IMR-90 (cell line): ENCODE data around the gene PADI2. TPM values are rescaled to one million over a fixed set of nuclear protein-coding genes. Genes with fewer than 3 reads are reported as not detected.

Experiments
- ATAC-seq: fragments of 200-7000 bp; cut with Tn5 transposase; 2 replicates; pipeline ENCODE4 v1.9.1; 2020; ENCODE audit warnings: low read depth, mild to moderate bottlenecking, moderate library complexity
- BruUV-seq: library from RNA; stranded (reverse); fragments of 400-500 nt; replicated peaks from 2 replicates; lab custom pipeline; 2021; lab: Mats Ljungman, UMichigan
- CTCF ChIA-PET: fragments of 300-600 bp; formaldehyde crosslinking; extraction: SDS; loops from one replicate; lab custom pipeline; 2021; ENCODE audit warnings: antibody characterized with exemption; lab: Yijun Ruan, JAX
- POLR2A ChIA-PET: fragments of 300-600 bp; sonication (Branson Sonifier 250); formaldehyde crosslinking; loops from one replicate; lab custom pipeline; 2022; ENCODE audit warnings: antibody characterized with exemption; ENCODE audit not compliant: unreplicated experiment; lab: Charles Lee
- DNase-seq: peaks from one replicate; pipeline ENCODE4 v3.0.0; 2013
- H2AFZ ChIP-seq: replicated peaks from 2 replicates; pipeline ENCODE3; 2013; ENCODE audit warnings: low read length, mild to moderate bottlenecking; ENCODE audit not compliant: poor library complexity
- H2AK5ac ChIP-seq: 2 replicates; pipeline ENCODE4 v1.6.1; 2013; ENCODE audit warnings: low read depth, low read length, inconsistent platforms
- H2AK9ac ChIP-seq: replicated peaks from 2 replicates; pipeline ENCODE3; 2013; ENCODE audit warnings: mild to moderate bottlenecking, low read depth, low read length, moderate library complexity; ENCODE audit not compliant: poor library complexity
- H2BK120ac ChIP-seq: 2 replicates; pipeline ENCODE4 v1.6.1; 2013; ENCODE audit warnings: low read depth, low read length, inconsistent platforms
- H2BK15ac ChIP-seq: 3 replicates; pipeline ENCODE4 v1.6.1; 2013; ENCODE audit warnings: low read depth, low read length, inconsistent platforms
- H2BK20ac ChIP-seq: 2 replicates; pipeline ENCODE4 v1.6.1; 2013; ENCODE audit warnings: low read depth, mild to moderate bottlenecking, inconsistent platforms, low read length, moderate library complexity
- H2BK5ac ChIP-seq: 2 replicates; pipeline ENCODE4 v1.6.1; 2013; ENCODE audit warnings: mild to moderate bottlenecking, low read depth, low read length, inconsistent platforms; ENCODE audit not compliant: poor library complexity, severe bottlenecking
- H3K14ac ChIP-seq: replicated peaks from 2 replicates; pipeline ENCODE4 v1.6.1; 2013; ENCODE audit warnings: low read depth, low read length, inconsistent platforms
- H3K18ac ChIP-seq: 2 replicates; pipeline ENCODE4 v1.6.1; 2013; ENCODE audit warnings: low read depth, low read length, control low read depth
- H3K23ac ChIP-seq: 2 replicates; pipeline ENCODE4 v1.6.1; 2013; ENCODE audit warnings: low read depth, low read length, inconsistent platforms
- H3K27ac ChIP-seq: 2 replicates; pipeline ENCODE4 v1.5.1; 2013; ENCODE audit warnings: mild to moderate bottlenecking, control low read depth, low read length; ENCODE audit not compliant: insufficient read depth
- H3K27me3 ChIP-seq: 2 replicates; pipeline ENCODE4 v1.6.1; 2013; ENCODE audit warnings: low read length; ENCODE audit not compliant: control insufficient read depth, insufficient read depth
- H3K36me3 ChIP-seq: 2 replicates; pipeline ENCODE4 v1.6.1; 2013; ENCODE audit warnings: low read length, mixed read lengths; ENCODE audit not compliant: control insufficient read depth, insufficient read depth
- H3K4ac ChIP-seq: 2 replicates; pipeline ENCODE4 v1.6.1; 2013; ENCODE audit warnings: low read depth, low read length, inconsistent platforms
- H3K4me1 ChIP-seq: 2 replicates; pipeline ENCODE4 v1.6.1; 2013; ENCODE audit warnings: low read length, mixed read lengths; ENCODE audit not compliant: control insufficient read depth, insufficient read depth
- H3K4me2 ChIP-seq: 2 replicates; pipeline ENCODE4 v1.6.1; 2013; ENCODE audit warnings: low read depth, mild to moderate bottlenecking, control low read depth, low read length, moderate library complexity
- H3K4me3 ChIP-seq: 2 replicates; pipeline ENCODE4 v1.5.1; 2013; ENCODE audit warnings: low read depth, mild to moderate bottlenecking, control low read depth, low read length, moderate library complexity; ENCODE audit not compliant: insufficient read depth
- H3K56ac ChIP-seq: 2 replicates; pipeline ENCODE4 v1.6.1; 2013; ENCODE audit warnings: low read length, inconsistent platforms; ENCODE audit not compliant: insufficient read depth; ENCODE audit errors: extremely low read depth
- H3K79me1 ChIP-seq, 2 experiments: 2 replicates each; pipeline ENCODE4 v1.6.1; 2013; ENCODE audit warnings: low read length in 2 of 2, inconsistent platforms in 1 of 2, low read depth in 1 of 2
- H3K9ac ChIP-seq: 2 replicates; pipeline ENCODE4 v1.6.1; 2013; ENCODE audit warnings: low read depth, low read length, control low read depth
- H3K9me1 ChIP-seq: 2 replicates; pipeline ENCODE4 v1.6.1; 2013; ENCODE audit warnings: low read length, inconsistent platforms; ENCODE audit not compliant: insufficient read depth
- H3K9me3 ChIP-seq: 2 replicates; pipeline ENCODE4 v1.6.1; 2013; ENCODE audit warnings: low read length; ENCODE audit not compliant: control insufficient read depth, insufficient read depth
- H4K20me1 ChIP-seq: 2 replicates; pipeline ENCODE4 v1.6.1; 2013; ENCODE audit warnings: low read length, inconsistent platforms; ENCODE audit not compliant: insufficient read depth
- H4K5ac ChIP-seq: 2 replicates; pipeline ENCODE4 v1.6.1; 2013; ENCODE audit warnings: mild to moderate bottlenecking, low read depth, low read length, control low read depth
- H4K8ac ChIP-seq, 2 experiments: 2 replicates each; pipeline ENCODE4 v1.6.1; 2013; ENCODE audit warnings: low read depth in 2 of 2, low read length in 2 of 2, control low read depth in 1 of 2, inconsistent platforms in 1 of 2
- H4K91ac ChIP-seq: 2 replicates; pipeline ENCODE4 v1.6.1; 2013; ENCODE audit warnings: low read depth, low read length, inconsistent platforms; ENCODE audit not compliant: insufficient read depth
- BHLHE40 ChIP-seq: fragments of 150-350 bp; IDR thresholded peaks from 2 replicates; pipeline ENCODE4 v1.6.1; 2016; ENCODE audit warnings: mild to moderate bottlenecking, low read depth, low read length
- FOS ChIP-seq: fragments of 150-350 bp; IDR thresholded peaks from 2 replicates; pipeline ENCODE4 v1.6.1; 2016; ENCODE audit warnings: low read depth, low read length
- USF2 ChIP-seq: fragments of 150-350 bp; IDR thresholded peaks from 2 replicates; pipeline ENCODE4 v1.6.1; 2017; ENCODE audit warnings: mild to moderate bottlenecking, antibody characterized with exemption, low read length, low read depth
- WGBS, 2 experiments: methylation state at CpG; one replicate each; pipeline versions ENCODE4 v1.1.5 to v1.1.7; 2013; ENCODE audit warnings: missing lambda C conversion rate in 2 of 2; ENCODE audit not compliant: insufficient read length in 1 of 2; ENCODE audit errors: extremely low coverage in 2 of 2; 5-methylcytosine and 5-hydroxymethylcytosine counted together
- dilution Hi-C: fragments of 300-500 bp; cut with HindIII; formaldehyde crosslinking; loops from one replicate; pipeline ENCODE4 v1.14.3; 2018; ENCODE audit warnings: low sequenced_read_pairs; ENCODE audit not compliant: unreplicated experiment
- in situ Hi-C: fragments of 300-500 bp; cut with MboI; formaldehyde crosslinking; loops from 3 replicates; pipeline ENCODE4 v1.14.3; 2019; ENCODE audit warnings: low sequenced_read_pairs, inconsistent platforms, mixed read lengths
- intact Hi-C: fragments of 100-400 bp; cut with micrococcal nuclease; formaldehyde crosslinking; loops from 2 replicates; pipeline ENCODE4 v1.10.0; 2022
- polyA plus RNA-seq, 3 experiments: library from polyadenylated mRNA; depleted of rRNA; stranded (reverse); fragments of >200 nt; gene quantifications; 2 replicates each; pipeline ENCODE4 v1.2.3, GENCODE V29; 2012; ENCODE audit warnings: low replicate concordance in 1 of 3
- total RNA-seq: library from RNA; depleted of rRNA; stranded (reverse); fragments of >200 nt; gene quantifications from 2 replicates; pipeline ENCODE4 v1.2.3, GENCODE V29; 2012

PADI2 gene
- total and polyA plus RNA-seq, 2 of the 4 experiments (the other 2 are of a cell fraction) = not detected

- H4K20me1 ChIP-seq = no peaks in the 10 kb centered on the region
- no peak overlapping the region for H3K4me3 ChIP-seq
- H2BK120ac ChIP-seq = no peak overlapping the region
- H3K4me1 ChIP-seq = no peaks in the 10 kb centered on the region
- no peak overlapping the region for H2AFZ ChIP-seq
- no peak for TF ChIP-seq BHLHE40
- TF ChIP-seq USF2 = no peak
- TF ChIP-seq FOS = no peak
- ChIA-PET POLR2A (no interaction called here), CTCF (interaction anchor here (0.7 kb wide), 1 partner anchor 12 kb away, joined by 3 read pairs; no protein-coding TSS in a partner anchor)
- H3K27me3 ChIP-seq = peaks cover 43% of the 10 kb centered on the region
- H4K8ac ChIP-seq = no peak overlapping the region
- no peak overlapping the region for H3K23ac ChIP-seq
- dilution Hi-C loops = no loop called here
- no peak overlapping the region for H3K9ac ChIP-seq
- no peak overlapping the region for H2BK15ac ChIP-seq
- H3K27ac ChIP-seq = no peak overlapping the region
- BruUV-seq = no TSS peak
- H3K9me3 ChIP-seq = no peaks in the 10 kb centered on the region
- in situ Hi-C loops = no loop called here
- intact Hi-C loops = no loop called here
- no peak overlapping the region for H4K5ac ChIP-seq
- H4K91ac ChIP-seq = no peak overlapping the region
- no peak overlapping the region for H2BK20ac ChIP-seq
- DNase-seq = no peak
- no peak for ATAC-seq
- H3K36me3 ChIP-seq = no peaks in the 10 kb centered on the region
- H3K18ac ChIP-seq = no peak overlapping the region
- H3K79me1 ChIP-seq = no peaks in the 10 kb centered on the region
- 89% methylated on average over 1 of the region's 6 CpGs; no CpG with 5 or more reads in 1 of the 2 experiments for WGBS, 2 experiments
- no peak overlapping the region for H2BK5ac ChIP-seq
- H2AK9ac ChIP-seq = no peak overlapping the region
- no peak overlapping the region for H3K4ac ChIP-seq
- no peak overlapping the region for H2AK5ac ChIP-seq
- H3K56ac ChIP-seq = no peak overlapping the region
- no peaks in the 10 kb centered on the region for H3K9me1 ChIP-seq
- no peak overlapping the region for H3K14ac ChIP-seq
- H3K4me2 ChIP-seq = no peak overlapping the region
Observed at GRCh38 chr1:17086751-17087150, 32.5 kb downstream of the PADI2 start.
